ENCODE measurements around the gene IMP4. TPM values are rescaled to one million over a fixed set of nuclear protein-coding genes. Genes with fewer than 3 reads are reported as not detected.

The IMP4 gene
- total RNA-seq, 1 donor from 2014 or later: 76.5 TPM

DNA sequence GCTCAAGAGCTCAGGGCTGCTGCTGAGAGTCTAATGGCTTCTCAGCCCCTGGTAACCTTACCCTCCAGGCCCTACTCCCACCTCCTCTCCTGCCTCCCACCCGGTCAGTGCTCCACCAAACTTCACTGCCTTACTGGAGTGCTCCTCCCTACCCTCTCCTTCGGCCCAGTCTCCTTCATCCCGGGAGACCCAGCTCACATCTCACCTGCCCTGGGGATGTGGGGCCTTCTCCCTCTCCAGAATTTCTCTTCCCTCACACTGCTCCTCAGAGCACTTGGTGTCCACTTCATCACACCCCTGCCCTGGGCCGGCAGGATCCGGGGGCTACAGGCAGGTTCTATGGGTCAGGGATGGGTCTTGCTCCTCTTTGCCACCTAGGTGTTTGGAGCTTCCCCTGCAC, 34.8 kb downstream of the IMP4 start:
- DNase-seq (ENCODE audit: low spot score): no peak

DNA sequence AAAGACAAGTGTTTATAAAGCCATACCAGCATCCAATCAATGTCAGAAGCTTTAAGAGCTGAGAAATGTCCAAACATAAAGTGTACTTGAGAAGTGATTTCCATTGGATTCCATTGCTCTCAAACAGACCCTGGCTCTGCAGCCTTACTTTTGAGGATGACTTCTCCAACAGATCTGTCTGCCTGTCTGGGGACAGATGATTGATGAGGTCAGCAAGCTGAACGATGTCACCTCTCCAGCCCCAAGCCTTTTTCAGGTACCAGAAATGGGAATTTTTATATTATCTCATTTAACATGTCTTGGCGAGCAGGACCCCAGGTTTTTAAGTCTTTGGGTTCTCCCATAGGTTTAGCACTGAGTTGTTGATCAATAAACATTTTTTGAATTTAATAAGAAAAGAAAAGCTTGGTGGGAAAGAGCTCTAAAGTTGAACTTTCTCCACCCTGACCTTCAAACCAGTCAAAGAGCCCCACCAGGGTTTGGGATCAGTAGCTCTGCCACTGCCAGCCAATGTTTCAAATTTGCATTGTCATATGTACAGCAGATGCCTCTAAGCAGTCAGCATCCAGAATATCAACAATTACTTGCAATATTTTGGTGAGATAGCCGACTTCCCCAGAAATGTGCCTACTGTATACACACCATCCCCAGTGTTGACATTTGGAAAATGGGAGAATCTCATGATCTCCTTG, 35.7 kb downstream of the IMP4 start:
- no peak for DNase-seq (ENCODE audit: low spot score)

DNA sequence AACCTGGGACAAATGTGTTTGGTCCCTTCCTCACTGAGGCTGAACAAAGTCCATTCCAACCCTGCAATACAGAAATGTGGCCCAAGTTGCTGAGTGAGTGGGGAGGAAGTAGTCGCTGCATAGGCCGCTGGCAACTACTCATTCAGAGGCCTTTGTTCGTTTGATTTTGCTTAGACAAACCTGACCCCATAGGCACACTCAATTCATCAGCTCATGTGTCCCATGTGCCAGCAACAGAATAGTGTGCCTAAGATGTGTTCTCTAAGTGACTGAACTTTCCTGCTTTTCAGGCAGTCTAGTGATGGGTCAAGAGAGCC, 36.2 kb downstream of the IMP4 start:
- no peak for DNase-seq (ENCODE audit: low spot score)

DNA sequence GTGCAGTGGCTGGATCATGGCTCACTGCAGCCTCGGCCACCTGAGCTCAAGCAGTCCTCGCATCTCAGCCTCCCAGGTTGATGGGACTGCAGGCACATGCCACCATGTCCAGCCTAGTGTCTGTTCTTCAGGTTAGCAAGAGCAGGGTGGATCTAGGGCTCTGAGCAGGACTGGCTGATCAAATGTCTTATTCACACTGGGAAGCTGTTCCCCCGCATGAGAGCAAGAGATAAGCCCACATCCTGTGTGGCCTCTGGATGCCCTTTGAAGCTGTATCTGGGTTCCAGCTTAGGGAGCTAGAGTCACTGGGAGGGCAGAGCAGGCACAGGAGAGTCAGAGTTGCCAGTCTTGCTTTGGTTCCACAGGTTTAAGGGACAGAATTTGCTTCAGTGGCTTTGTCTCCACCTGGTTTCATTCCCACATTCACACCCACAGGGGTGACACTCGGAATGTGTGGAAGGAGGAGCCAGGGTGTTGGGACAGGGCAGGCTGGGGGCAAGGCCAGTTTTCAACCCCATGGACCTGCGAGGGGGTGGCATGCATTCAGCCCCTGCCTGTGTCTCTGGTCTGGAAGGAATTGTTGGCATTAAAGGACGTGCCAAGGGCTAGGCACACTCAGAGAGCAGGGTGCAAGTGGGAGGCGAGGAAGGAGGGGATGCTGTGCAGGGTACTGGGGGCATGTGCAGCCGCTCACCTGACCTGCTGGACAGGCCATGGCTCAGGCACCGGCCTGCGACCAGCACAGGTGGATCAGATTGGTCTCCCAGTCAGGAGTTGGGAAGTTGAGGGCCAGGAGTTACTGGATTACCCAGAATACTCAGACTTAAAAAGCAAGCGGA, 37.6 kb downstream of the IMP4 start:
- DNase-seq (ENCODE audit: low spot score): no peak

DNA sequence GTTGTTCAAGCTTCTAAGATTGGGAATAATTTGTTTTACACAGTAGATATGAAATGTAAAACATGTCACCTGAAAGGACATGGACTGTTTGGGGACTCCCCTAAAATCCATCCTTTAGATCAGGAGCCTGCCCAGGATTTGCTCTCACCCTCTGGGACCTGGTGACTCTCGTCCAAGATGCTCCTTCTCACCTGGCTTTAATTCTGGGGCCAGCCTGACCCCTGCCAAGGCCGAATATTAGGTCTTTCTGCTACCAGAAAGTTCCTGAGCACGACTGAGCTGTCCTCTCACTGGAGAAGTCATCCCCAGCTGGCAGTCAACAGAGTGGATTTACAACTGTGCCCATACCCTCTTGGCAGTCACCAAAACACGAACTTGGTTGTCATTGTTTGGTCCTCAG, 38.4 kb downstream of the IMP4 start:
- no peak for DNase-seq (ENCODE audit: low spot score)

DNA sequence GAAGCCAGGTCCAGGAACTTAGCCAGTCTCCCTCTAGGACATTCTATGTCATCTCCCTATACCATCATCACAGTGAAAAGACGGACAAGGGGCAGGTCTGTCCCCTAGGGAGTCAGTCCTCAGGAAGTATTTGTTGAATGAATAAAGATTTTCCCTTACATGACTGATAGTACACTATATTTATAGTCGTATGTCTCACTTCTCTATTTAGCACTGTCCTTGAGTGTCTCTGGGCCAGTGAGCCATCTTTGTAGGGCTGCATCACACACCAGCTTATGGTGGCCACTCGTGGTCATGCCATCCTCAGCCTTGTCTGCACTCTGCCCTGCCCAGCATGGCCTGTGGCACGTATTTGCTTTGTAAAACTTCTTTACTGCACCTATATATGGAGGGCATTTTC, 38.9 kb downstream of the IMP4 start:
- no peak for DNase-seq (ENCODE audit: low spot score)

DNA sequence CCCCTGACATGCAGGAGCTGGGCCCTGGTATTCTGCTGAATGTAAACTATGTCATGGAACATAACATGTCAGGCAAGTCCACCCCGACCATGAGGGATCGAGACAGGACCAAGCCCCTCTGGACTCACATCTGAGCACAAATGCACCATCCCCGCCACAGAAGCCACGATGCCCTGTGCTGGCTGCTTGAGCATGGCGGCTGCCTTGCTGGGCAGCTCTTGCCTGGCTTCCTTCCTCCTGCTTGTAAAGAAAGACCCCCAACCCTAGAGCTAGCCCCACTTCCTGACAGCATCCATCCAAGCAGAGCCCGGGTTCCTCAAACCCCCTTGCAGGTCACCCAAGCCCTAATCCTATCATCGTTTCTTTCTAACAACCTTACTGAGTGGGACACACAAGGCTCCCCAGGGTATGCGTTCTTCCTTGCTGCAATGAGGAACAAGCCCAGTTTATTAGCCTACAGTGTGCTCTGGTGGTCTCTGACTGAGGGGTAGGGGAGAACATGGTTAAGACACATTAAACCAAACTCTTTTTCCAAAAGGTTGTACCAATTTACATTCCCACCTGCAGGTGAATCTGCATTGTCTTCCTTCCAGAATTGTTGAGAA, 39.7 kb downstream of the IMP4 start:
- no peak for DNase-seq (ENCODE audit: low spot score)

DNA sequence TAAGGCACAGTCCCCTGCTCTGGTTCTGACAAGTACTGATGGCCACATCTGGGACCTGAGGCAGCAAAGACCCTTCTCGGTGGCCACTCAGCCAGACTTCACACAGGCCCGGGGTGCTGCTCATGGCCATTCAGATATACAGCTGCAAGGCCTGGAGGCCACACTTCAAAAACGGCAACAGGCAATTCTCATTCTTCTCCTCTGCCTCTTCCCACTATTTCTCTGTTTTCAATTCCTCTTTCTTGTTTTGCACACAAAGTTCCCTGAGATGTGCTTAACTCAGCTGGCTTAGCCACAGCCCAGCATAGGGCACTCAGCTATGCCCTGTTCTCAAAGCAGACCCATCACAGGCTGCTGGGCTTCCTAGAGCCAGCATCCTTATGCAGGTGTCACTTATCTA, 43.0 kb downstream of the IMP4 start:
- DNase-seq (ENCODE audit: low spot score): no peak

DNA sequence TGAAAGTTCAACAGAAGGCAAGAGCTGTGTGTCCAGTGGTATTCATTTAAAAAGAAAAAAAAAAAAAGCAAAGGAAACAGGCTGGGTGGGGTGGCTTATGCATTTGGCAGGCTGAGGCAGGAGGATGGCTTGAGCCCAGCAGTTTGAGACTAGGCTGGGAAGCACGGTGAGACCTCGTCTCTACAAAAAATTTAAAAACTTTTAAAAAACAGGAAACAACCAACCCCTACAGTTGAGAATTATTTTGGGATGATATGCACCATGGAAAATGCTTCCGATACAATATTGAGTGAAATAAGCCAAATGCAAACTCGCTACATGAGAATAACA, 44.3 kb downstream of the IMP4 start:
- no peak for DNase-seq (ENCODE audit: low spot score)

DNA sequence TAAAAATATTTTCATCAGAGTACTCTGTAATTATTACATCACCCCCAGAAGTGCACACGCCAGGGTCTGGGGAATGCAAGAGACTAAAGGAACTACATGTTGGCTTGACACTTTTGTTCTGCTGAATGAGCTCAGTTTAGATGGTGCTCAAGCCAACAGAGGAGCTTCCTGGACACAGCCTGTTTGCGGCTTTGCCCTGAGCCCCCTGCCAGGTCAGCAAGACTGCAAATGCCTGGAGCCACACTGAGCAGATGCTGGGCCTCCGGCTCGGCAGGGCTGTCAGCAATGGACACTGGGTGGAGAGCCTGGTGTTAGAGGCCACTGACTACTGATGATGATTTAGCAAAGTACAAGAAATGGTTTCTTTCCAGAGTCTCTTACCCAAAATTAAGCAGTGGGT, 45.1 kb downstream of the IMP4 start:
- no peak for DNase-seq (ENCODE audit: low spot score)

DNA sequence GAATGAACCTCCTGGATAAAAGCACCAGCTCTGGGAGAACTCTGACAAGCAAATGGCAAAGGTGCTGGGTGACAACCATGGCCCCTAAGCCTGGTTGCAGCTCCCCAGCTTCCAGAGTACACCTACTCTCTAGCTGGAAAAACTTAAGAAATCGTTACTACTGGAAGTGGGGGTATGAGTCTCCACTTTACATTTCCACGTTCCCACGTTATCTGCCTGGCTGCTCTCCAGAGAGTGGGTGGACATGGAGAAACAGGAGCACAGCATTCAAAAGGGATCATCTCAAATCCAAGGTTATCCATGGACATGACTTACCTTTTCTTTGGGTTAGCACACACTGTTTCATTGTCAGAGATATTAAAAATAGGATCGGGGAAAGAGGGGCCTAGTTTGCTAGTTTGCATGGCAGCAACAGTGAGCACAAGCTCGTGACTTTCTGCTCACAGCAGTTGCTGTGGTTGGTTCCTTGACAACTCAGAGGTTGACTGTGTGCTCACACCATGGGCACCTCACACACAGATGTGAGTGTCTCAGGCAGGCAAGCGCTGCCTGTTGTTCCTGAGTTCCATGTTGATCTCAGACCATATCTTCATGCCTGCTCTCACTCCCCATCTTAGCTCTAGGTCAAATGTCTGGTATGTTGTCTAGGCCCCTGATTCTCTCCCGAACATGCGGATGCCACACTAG, 45.7 kb downstream of the IMP4 start:
- no peak for DNase-seq (ENCODE audit: low spot score)

DNA sequence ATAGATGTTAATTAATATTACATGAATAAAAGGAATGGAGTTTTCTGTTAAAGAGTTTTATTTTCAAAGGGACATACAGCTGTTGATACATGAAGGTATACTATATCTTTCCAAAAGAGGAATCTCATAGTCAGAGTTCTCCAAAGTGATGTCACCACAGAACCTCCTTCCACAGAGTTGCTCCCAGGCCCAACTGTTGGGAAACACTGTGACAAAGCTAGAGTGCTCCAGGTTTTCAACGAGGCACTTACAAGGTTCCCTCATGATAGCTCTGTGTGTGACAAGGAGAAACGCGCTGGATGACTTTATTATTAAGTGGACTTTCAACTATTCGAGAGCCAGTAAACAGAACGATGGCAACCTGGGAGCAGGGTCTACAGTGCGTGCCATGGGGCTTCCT, 46.7 kb downstream of the IMP4 start:
- no peak for DNase-seq (ENCODE audit: low spot score)

DNA sequence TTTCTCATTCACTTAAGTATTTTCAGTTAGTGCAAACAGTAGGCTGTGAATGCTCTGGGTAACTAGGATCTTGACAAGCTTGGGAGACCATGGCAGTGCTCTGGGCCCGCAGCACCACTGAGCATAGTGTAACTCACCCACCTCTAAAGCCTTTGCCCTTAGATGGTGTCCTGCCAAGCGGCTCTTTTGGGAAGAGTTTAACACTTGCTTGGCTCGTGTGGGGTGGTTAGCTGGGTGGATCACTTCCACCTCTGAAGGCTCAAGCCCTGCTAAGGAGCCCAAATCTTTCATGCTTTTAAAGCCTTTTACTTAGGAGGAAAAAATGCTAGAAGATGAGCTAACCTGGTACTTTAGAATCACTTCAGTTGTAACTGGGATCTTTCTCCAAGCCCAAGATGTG, 47.1 kb downstream of the IMP4 start:
- no peak for DNase-seq (ENCODE audit: low spot score)

DNA sequence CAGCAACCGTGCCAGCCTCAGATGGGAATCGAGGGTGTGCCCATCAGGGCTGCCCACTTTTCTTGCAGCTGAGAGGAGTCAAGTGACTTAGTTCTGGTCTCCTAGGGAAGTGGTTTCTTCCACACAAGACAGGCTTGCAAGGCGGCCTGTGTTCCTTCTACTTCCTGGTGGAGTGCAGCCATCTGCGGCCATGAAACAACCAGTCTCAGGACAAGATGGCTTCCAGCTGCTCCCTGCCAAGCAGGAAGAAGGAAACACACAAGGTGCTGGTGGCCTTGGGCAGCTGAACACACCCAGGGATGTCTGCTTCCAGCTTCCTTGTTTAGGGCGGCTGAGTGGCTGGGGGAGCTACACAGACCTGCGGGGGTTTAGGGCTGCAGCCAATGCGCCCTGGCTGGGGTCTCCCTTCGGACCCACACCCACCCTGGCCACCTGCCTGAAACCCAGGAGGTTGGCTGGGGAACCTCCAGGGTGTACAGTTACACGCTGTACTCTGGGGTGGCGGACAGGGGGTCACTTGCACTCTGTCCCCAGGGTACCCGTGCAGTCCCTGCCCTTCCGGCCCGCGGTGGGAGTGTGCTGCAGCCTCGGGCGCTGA, 47.9 kb downstream of the IMP4 start:
- DNase-seq (ENCODE audit: low spot score): peak; percentile 66

DNA sequence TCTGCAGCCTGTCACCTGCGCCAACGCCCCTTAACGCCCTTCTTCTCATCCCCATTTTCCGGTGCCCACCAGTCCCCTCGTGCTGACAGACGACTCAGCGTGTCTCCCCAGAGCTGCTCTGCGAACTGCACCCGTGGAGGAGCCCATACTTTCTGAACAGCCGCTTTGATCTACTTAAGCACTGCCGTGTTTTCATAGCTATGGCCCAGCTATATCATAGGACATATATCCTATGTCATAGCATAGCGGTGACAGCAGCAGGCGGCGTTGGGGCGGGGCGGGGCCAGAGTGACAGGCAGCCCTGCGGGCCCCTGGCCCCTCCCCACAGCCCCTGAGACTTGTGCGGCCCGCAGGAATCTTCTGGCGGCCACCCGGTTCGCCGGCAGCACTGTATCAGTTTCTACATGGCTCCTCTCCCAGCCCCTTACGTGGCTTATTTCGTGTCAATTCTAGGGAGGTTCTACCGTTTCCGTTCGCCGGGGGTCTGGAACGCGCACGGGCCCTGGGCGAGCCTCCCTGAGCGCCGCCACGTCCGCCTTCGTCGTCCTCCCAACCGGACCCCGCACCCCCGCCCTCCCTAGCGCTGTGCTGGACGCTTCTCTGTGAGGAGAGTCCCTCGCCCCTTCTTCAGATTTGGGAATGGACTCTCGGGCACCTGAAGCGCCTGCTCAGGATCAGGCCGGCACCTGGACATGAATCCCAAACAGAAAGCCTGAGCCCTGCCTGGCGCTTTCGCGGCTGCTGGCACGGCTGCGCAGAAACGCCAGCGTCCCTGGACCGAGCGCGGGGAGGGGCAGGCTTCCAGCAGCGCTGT, 48.6 kb downstream of the IMP4 start:
- DNase-seq (ENCODE audit: low spot score): peak; percentile 87

DNA sequence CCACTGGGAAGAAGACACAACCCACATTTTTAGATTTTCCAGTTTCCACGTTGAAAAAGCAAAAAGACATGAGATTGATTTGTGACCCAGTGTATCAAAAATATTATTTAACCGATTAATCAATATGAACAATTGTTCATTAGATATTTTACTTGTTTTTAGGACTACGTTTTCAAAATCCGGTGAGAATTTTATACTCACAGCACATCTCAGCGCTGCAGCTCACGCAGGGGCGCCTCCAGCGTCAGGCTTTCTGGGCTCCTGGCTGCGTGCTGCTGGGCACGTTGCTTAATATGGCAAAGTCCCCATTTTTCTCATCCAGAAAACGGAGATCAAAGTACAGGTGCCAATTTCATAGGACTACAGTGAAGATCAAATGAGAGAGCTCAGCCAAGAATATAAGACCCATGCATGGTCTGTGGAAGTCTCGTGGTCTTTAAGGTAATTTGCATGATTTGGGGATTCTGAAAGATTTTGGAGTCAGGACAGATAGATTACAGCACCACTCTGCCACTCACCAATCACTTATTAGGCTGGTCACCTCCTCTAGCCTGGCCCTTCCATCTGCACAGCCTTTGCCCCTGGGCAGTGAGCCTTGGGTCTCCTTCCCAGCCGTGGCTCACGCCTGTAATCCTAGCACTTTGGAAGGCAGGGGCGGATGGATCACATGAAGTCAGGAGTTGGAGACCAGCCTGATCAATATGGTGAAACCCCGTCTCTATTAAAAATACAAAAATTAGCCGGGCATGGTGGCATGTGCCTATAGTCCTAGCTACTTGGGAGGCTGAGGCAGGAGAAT, 49.4 kb downstream of the IMP4 start:
- DNase-seq (ENCODE audit: low spot score): no peak

DNA sequence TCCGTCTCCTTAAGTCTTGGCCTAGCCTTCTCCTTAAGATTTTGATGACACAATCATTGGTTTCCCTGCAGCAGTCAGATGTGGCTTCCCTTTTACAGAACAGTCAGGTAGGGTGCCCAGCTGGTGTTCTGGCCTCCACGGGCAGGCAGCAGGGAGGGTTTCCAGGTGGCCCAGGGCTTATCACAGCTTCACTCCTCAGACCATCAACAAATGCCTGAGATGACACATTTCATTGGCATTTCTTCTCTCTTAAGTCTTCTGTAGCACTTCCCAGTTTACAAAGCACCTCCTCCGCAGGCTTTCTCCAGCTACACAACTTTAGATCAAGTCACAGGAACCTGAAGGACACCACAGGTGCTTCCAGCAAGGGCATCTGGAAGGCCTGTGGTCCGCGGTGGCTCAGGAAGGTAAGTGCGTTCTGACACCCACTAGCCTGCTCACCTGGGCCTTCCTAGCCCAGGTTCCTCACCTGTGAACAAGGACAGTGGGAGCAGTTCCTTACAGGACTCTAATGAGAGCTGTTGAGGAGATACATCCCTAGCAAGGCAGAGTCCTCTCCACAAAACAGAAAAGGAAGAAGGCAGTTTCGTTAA, 50.7 kb downstream of the IMP4 start:
- no peak for DNase-seq (ENCODE audit: low spot score)

Data from ureter (tissue), 1 donor.